Body of pancreas (tissue), 4 donors: ENCODE results near the gene TANC1. TPM values are rescaled to one million over a fixed set of nuclear protein-coding genes. Genes with fewer than 3 reads are reported as not detected.
A peak's percentile ranks its signal among the peaks of the same experiment; 100 is the strongest.

Experiments used
- ATAC-seq: fragments of 150-250 bp; one replicate; pipeline ENCODE4 v1.9.1; 2016
- DNase-seq, 4 donors: peaks; one replicate each; pipeline ENCODE4 v3.0.0-alpha.2; 2019
- H3K27ac ChIP-seq, 4 donors: fragments of 200-600 bp; sonication (generic); 1 replicate in 3 of 4; 2 replicates in 1 of 4; pipeline versions ENCODE4 v1.5.1 to v1.6.1; 2016 to 2019; ENCODE audit warnings: mild to moderate bottlenecking in 1 of 4, mixed read lengths in 1 of 4, moderate library complexity in 1 of 4
- H3K27me3 ChIP-seq, 2 donors: fragments of 200-600 bp; sonication (generic); one replicate each; pipeline ENCODE4 v1.6.0; 2016; ENCODE audit warnings: mild to moderate bottlenecking in 1 of 2
- H3K36me3 ChIP-seq, 2 donors: fragments of 200-600 bp; sonication (generic); replicated peaks in 1 of 2; 2 replicates each; pipeline ENCODE4 v1.5.1; 2016; ENCODE audit warnings: low read depth in 2 of 2; ENCODE audit not compliant: insufficient read depth in 1 of 2
- H3K4me1 ChIP-seq: fragments of 200-600 bp; sonication (generic); one replicate; pipeline ENCODE4 v1.6.0; 2016
- H3K4me3 ChIP-seq, 2 donors: fragments of 200-600 bp; sonication (generic); 1 replicate in 1 of 2; 2 replicates in 1 of 2; pipeline ENCODE4 v1.5.1; 2016 to 2019
- H3K9me3 ChIP-seq, 3 donors: fragments of 200-600 bp; sonication (generic); 1 replicate in 2 of 3; 2 replicates in 1 of 3; pipeline ENCODE4 v1.5.1; 2016
- POLR2A ChIP-seq, 3 donors: fragments of 450-650 bp; IDR thresholded peaks; one replicate each; pipeline ENCODE4 v1.6.1; 2016; ENCODE audit warnings: antibody characterized with exemption in 3 of 3, mild to moderate bottlenecking in 2 of 3
- WGBS, 2 donors: methylation state at CpG; one replicate each; pipeline ENCODE4 v1.1.5; 2017; 5-methylcytosine and 5-hydroxymethylcytosine counted together
- intact Hi-C: fragments of 100-400 bp; cut with DNase I; formaldehyde crosslinking; loops from one replicate; pipeline ENCODE4 v1.15.1; 2023
- total RNA-seq, 2 donors: library from RNA; depleted of rRNA; stranded (reverse); fragments of >200 nt; gene quantifications; one replicate each; pipeline ENCODE4 v1.1.0, GENCODE V29; 2016
- TF ChIP-seq, protein P1 (sequence below), 7 experiments: fragments of 450-650 bp in 4 of 7; fragments of 200-600 bp in 3 of 7; sonication (generic) in 3 of 7; IDR thresholded peaks; one replicate each; pipeline ENCODE4 v1.5.1; 2016 to 2019; ENCODE audit warnings: antibody characterized with exemption in 7 of 7

The TANC1 gene
- total RNA-seq, 2 donors from 2014 or later: 23.1 to 23.3 TPM

DNA sequence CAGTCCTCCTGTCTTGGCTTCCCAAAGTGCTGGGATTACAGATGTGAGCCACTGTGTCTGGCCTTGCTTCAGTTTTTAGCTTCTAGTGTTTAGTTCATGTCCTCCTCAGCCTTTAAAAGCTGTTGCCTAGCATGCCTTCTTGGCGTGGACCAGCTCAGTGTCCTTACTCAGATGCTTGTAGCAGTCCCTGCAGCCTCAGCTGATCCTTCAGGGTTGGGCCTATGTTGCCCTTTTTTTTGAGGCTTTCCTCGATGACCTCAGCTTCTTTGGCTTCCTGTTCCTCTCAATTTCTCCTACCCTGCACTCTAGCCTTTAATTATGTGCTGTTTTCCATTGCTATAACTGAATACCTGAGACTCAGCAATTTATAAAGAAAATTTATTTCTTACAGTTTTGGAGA, 57.7 kb downstream of the TANC1 start:
- Histone ChIP-seq H3K9me3 (no peaks in the 10 kb centered on the region), H3K27ac (no peak overlapping the region), H3K36me3 (no peaks in the 10 kb centered on the region), H3K27me3 (no peaks in the 10 kb centered on the region), H3K4me1 (peaks cover 10% of the 10 kb centered on the region), H3K4me3 (no peak overlapping the region)
- DNase-seq (no peak), ATAC-seq (no peak)
- WGBS, 2 donors: 56 to 84% methylated on average over 2 of the region's 2 CpGs
- intact Hi-C loops: no loop called here
- no peak for TF ChIP-seq POLR2A (IDR thresholded peaks at IDR 0.05)
- TF ChIP-seq, protein P1, sequence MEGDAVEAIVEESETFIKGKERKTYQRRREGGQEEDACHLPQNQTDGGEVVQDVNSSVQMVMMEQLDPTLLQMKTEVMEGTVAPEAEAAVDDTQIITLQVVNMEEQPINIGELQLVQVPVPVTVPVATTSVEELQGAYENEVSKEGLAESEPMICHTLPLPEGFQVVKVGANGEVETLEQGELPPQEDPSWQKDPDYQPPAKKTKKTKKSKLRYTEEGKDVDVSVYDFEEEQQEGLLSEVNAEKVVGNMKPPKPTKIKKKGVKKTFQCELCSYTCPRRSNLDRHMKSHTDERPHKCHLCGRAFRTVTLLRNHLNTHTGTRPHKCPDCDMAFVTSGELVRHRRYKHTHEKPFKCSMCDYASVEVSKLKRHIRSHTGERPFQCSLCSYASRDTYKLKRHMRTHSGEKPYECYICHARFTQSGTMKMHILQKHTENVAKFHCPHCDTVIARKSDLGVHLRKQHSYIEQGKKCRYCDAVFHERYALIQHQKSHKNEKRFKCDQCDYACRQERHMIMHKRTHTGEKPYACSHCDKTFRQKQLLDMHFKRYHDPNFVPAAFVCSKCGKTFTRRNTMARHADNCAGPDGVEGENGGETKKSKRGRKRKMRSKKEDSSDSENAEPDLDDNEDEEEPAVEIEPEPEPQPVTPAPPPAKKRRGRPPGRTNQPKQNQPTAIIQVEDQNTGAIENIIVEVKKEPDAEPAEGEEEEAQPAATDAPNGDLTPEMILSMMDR (IDR thresholded peaks at IDR 0.05): no peak

DNA sequence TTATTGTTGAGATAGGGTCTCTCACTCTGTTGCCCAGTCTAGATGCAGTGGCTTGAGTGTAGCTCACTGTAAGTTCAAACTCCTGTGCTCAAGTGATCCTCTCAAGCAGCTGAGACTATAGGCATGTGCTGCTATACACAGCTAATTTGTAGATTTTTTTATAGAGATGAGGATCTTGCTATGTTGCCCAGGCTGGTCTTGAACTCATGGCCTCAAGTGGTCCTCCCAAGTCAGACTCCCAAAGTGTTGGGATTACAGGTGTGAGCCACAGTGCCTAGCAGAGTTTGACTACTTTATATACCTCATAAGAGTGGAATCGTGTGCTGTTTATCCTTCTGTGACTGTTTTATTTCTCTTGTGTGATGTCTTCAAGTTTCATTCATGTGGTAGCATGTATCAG, 60.3 kb downstream of the TANC1 start:
- Histone ChIP-seq H3K27me3 (no peaks in the 10 kb centered on the region), H3K27ac (no peak overlapping the region), H3K4me1 (peaks cover 23% of the 10 kb centered on the region), H3K36me3 (no peaks in the 10 kb centered on the region), H3K4me3 (no peak overlapping the region), H3K9me3 (no peaks in the 10 kb centered on the region)
- no peak for ATAC-seq
- TF ChIP-seq, protein P1 (IDR thresholded peaks at IDR 0.05): no peak
- no peak for TF ChIP-seq POLR2A (IDR thresholded peaks at IDR 0.05)
- 92 to 100% methylated on average over 1 of the region's 1 CpG for WGBS, 2 donors
- no peak for DNase-seq
- intact Hi-C loops: no loop called here

DNA sequence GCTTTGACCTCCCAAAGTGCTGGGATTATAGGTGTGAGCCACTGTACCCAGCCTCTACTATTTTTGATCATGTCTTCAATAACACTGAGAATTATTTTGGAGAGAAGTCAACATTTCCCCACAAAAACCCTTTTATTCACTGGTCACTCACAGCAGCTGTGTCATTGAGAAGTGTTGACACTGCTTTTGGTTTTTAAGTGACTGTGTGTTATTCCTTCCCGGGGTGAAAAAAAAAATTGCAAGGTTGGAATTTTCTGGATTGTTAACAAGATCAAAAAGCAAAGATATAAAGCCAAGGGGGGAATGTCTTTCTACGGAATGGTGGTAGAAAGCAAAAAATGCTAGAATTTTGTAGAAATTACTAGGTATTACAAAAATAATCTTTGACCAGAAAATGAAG, 61.5 kb downstream of the TANC1 start:
- 42 to 47% methylated on average over 2 of the region's 2 CpGs for WGBS, 2 donors
- peaks cover 23% of the 10 kb centered on the region for H3K4me1 ChIP-seq
- no peaks in the 10 kb centered on the region for H3K27me3 ChIP-seq
- H3K27ac ChIP-seq: no peak overlapping the region
- TF ChIP-seq, protein P1 (IDR thresholded peaks at IDR 0.05): no peak
- TF ChIP-seq POLR2A (IDR thresholded peaks at IDR 0.05): no peak
- no peak for DNase-seq
- no peaks in the 10 kb centered on the region for H3K36me3 ChIP-seq
- H3K4me3 ChIP-seq: no peak overlapping the region
- ATAC-seq: no peak
- H3K9me3 ChIP-seq: no peaks in the 10 kb centered on the region
- intact Hi-C loops: loop anchor here (10.0 kb wide), 1 partner anchor 85 kb away; no protein-coding TSS in a partner anchor

DNA sequence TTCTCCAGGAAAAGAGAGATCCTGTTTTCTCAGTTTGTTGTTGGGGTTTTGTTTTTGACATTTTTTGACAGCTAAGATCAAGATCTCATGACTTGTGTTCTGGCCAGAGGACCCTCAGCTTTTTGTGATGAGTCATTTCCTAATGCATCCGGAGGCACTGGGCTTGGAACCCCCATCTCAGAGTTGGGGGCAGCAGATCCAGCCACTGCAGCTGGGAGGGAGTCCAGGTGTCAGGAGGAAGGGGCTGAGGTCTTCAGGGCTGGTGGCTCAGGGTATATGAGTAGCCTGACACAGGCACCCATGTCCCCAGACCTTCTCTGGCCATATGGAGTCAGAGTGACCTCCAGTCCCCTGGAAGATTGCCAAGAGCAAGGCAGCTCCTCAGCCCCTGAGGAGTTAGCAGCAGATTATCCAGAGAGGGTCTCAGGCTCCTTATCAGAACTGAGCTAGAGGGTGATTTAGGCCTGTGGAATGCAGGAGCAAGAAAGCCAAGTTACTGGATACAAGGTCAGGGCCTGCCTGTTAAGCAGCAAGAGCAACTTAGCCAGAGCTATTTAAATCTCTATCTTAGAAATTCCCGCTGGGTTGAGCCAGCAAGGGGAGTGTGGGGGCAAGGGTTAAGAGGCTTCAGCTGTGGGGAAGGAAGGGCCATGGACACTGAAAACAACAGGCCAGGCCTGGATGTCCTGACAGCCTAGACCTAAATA, 62.4 kb downstream of the TANC1 start:
- Histone ChIP-seq H3K4me1 (peaks cover 23% of the 10 kb centered on the region), H3K27me3 (no peaks in the 10 kb centered on the region), H3K36me3 (no peaks in the 10 kb centered on the region), H3K27ac (peak overlapping the region; percentile 1 to 48 (median 38)), H3K9me3 (no peaks in the 10 kb centered on the region), H3K4me3 (no peak overlapping the region)
- TF ChIP-seq POLR2A (IDR thresholded peaks at IDR 0.05): no peak
- TF ChIP-seq, protein P1 (IDR thresholded peaks at IDR 0.05): no peak
- intact Hi-C loops: loop anchor here (10.0 kb wide), 1 partner anchor 84 kb away; no protein-coding TSS in a partner anchor
- ATAC-seq: peak; percentile 68
- 30 to 44% methylated on average over 2 of the region's 2 CpGs for WGBS, 2 donors
- DNase-seq: peak; percentile 16 to 50 (median 40)

DNA sequence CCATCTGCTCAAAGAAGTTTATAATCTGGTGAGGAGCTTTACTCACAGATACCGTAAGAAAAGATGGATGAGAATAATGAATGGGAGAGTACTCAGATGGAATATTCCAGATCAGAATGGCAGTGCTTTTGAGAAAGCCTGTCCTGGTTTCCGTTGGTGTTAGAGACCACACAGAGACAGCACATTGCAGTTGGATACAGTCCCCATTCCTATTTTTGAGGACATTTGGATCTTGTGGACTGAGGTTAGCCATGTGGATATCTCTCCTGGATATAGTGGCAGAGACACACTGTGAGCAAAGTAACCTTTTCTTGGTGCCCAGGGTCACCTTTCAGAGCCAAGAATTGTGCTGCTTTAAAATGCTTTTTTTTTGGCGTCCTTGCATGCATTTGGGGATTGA, 63.7 kb downstream of the TANC1 start:
- intact Hi-C loops: loop anchor here (10.0 kb wide), 1 partner anchor 83 kb away; no protein-coding TSS in a partner anchor
- Histone ChIP-seq H3K4me1 (peaks cover 23% of the 10 kb centered on the region), H3K4me3 (no peak overlapping the region), H3K36me3 (no peaks in the 10 kb centered on the region), H3K9me3 (no peaks in the 10 kb centered on the region), H3K27me3 (no peaks in the 10 kb centered on the region), H3K27ac (no peak overlapping the region)
- no peak for DNase-seq
- 50 to 52% methylated on average over 3 of the region's 3 CpGs for WGBS, 2 donors
- TF ChIP-seq, protein P1 (IDR thresholded peaks at IDR 0.05): no peak
- TF ChIP-seq POLR2A (IDR thresholded peaks at IDR 0.05): no peak
- ATAC-seq: no peak
